ENCODE measurements around the gene PLEK. TPM values are rescaled to one million over a fixed set of nuclear protein-coding genes. Genes with fewer than 3 reads are reported as not detected.
"Not testable (repeated sequence)": the region's sequence is repeated elsewhere in the genome, so short reads cannot be mapped to it uniquely, and the experiment has no call there.

Gene PLEK
- total RNA-seq, 2 experiments from 2014 or later, result 31.8 to 42.5 TPM

DNA sequence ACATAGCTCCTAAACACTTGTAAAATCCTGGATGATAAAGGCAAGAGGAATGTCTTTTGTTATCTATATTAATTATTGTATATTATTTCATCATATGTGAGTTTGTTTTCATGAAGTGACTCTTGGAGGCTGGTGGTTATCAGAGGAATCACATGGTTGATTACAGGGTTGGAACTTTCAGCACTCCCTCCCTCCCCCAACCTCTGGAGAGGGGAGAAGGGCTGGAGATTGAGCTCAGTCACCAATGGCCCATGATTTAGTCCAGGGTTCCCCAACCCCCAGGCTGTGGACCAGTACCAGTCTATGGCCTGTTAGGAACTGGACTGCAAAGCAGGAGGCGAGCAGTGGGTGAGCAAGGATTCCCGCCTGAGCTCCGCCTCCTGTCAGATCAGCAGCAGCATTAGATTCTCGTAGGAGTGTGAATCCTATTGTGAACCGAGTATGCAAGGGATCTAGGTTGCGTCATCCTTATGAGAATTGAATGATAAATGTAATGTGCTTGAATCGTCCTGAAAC lies 64.3 kb downstream of the PLEK start:
- Mint-ChIP-seq H3K36me3 (peaks cover 2% of the 10 kb centered on the region), H3K27ac (no peak overlapping the region), H3K27me3 (no peaks in the 10 kb centered on the region), H3K4me1 (peaks cover 21% of the 10 kb centered on the region), H3K4me3 (no peak overlapping the region), H3K9me3 (ENCODE audit: low read depth) (no peaks in the 10 kb centered on the region)
- no peak for ATAC-seq
- CTCF ChIA-PET, result interaction anchor here (4.8 kb wide), 1 partner anchor 11 kb away, joined by 44 read pairs; no protein-coding TSS in a partner anchor
- DNase-seq, result no peak

DNA sequence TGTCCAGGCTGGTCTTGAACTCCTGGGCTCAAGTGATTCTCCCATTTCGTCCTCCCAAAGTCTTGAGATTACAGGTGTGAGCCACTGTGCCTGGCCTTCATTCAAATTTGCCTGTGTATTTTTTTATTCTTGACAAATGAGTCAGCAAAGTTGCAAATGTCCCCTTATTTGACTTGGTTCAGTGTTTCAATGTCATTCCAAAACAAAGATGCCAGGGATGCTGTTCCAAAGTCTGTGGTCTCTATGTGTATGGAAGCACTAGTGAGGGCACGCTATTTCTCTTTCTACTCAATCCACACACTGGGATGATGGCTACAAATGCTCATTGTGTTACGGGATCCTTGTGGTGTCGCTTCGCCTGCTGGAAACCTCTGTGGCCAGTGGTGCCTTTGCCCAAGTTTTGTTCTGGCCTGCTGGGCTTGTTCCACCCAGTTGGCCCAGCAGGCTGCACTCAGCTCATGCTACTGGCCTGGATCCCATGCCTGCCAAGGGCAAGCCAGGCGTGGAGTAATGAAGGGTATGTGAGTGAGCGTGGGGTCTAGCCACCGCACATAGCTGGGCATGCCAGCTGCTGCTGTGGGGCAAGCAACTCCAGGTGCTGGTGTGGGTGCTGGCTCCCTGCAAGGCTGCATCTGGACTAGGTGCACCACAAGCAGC lies 66.4 kb downstream of the PLEK start:
- H3K4me3 Mint-ChIP-seq, result no peak overlapping the region
- no peak for ATAC-seq
- CTCF ChIA-PET, result interaction anchor here (2.5 kb wide), 1 partner anchor 10 kb away, joined by 10 read pairs; no protein-coding TSS in a partner anchor
- no peak overlapping the region for H3K27ac Mint-ChIP-seq
- H3K36me3 Mint-ChIP-seq, result peaks cover 4% of the 10 kb centered on the region
- no peak for DNase-seq
- H3K9me3 Mint-ChIP-seq (ENCODE audit: low read depth), result no peaks in the 10 kb centered on the region
- no peaks in the 10 kb centered on the region for H3K27me3 Mint-ChIP-seq
- peaks cover 18% of the 10 kb centered on the region for H3K4me1 Mint-ChIP-seq

DNA sequence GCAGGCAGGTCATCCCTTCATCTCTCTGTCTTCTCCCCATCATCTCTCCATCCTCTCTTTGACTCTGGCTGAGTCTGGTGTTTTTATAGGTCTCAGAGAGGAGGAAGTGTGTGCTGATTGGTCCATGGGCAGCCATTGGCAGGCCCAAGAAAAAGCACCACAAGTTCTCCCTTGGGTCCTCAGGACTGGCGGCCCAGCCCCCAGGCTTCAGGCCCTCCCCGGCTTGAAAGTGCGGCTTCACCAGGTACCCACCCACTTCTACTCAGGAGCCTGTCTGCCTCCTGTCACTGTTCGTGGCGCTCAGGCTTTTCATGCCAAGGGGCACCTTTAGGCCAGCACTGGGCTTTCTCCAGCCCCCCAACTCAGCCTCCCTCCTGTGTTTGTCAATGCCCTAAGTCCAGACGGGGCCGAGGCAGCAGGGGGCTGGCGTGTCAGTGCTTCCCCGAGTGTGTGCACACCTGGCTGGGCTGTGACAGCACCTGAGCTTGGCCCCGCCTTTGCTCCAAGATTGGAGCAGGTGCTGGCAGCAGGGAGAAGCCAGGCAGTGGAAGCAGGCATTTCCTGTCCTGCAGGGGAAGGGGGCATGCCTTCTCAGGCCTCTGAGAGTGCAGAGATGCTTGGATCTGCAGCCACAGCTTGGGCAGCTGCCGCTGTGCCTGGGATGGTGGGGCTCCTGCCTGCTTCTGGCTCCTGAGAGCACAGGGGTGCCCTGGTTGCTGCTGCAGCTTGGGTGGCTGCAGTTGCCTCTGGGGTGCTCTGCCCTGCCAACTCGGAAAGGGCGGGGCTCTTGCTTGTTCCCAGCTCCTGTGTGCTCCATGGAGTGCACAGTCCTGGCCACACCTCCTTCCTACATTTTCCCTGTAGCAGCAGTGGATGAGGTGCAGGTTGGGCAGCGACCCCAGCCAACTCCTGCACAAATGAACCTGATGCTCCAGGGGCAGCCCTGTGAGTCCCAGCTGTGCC lies 67.9 kb downstream of the PLEK start:
- no peak overlapping the region for H3K4me3 Mint-ChIP-seq
- no peaks in the 10 kb centered on the region for H3K9me3 Mint-ChIP-seq (ENCODE audit: low read depth)
- no peaks in the 10 kb centered on the region for H3K27me3 Mint-ChIP-seq
- ATAC-seq (no peak), DNase-seq (no peak)
- H3K36me3 Mint-ChIP-seq, result peaks cover 4% of the 10 kb centered on the region
- CTCF ChIA-PET, result interaction anchor here (0.6 to 2.5 kb wide), 2 partner anchors 8 to 1372 kb away, joined by 3 to 10 read pairs; no protein-coding TSS in a partner anchor
- no peak overlapping the region for H3K27ac Mint-ChIP-seq
- H3K4me1 Mint-ChIP-seq, result peaks cover 6% of the 10 kb centered on the region

DNA sequence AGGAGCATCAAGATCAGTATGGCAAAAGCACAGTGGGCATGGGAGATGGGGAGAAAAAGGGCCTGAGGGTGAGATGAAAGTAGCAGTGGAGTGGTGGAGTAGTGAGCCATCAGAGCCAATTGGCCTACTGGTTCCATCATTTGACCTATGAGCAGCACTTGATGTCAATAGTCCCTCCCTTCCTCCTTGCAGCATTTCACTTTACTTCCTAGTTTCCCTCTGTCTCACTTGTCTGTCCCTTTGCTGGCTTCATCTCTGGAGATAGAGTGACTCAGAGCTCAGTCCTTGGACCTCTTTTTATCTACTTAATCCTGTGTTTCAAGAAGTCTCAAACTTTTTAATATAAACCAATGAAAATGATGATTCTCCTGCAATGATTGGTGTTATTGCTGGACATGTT lies 69.9 kb downstream of the PLEK start:
- no peak overlapping the region for H3K4me3 Mint-ChIP-seq
- ATAC-seq (no peak), DNase-seq (no peak)
- H3K36me3 Mint-ChIP-seq, result peaks cover 1% of the 10 kb centered on the region
- H3K27me3 Mint-ChIP-seq, result peaks cover 4% of the 10 kb centered on the region
- H3K4me1 Mint-ChIP-seq, result peaks cover 4% of the 10 kb centered on the region
- H3K9me3 Mint-ChIP-seq (ENCODE audit: low read depth), result no peaks in the 10 kb centered on the region
- H3K27ac Mint-ChIP-seq, result no peak overlapping the region
- CTCF ChIA-PET, result no interaction called here

DNA sequence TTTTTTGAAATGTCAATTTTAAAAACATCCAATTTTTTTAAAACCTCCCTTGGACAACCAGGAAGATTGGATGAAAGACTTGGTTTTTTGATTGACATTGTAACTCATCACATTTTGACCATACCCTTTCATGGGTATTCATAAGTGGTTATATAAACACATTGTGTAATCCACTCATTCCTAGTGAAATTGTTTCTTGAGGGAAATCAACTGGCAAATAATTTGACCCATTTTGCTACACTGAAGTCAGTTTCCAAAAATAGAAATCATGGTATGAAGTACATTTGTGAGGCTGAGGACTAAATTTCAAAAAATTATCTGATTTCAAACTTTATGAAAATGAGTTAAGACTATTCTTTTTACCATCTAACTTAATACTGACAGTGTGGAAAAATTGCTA lies 70.5 kb downstream of the PLEK start:
- H3K4me3 Mint-ChIP-seq, result no peak overlapping the region
- no peak overlapping the region for H3K27ac Mint-ChIP-seq
- no peaks in the 10 kb centered on the region for H3K9me3 Mint-ChIP-seq (ENCODE audit: low read depth)
- peaks cover 4% of the 10 kb centered on the region for H3K27me3 Mint-ChIP-seq
- DNase-seq (no peak), ATAC-seq (no peak)
- peaks cover 1% of the 10 kb centered on the region for H3K36me3 Mint-ChIP-seq
- CTCF ChIA-PET, result interaction anchor here (1.8 kb wide), 1 partner anchor 75 kb away, joined by 10 read pairs; no protein-coding TSS in a partner anchor
- peaks cover 10% of the 10 kb centered on the region for H3K4me1 Mint-ChIP-seq

DNA sequence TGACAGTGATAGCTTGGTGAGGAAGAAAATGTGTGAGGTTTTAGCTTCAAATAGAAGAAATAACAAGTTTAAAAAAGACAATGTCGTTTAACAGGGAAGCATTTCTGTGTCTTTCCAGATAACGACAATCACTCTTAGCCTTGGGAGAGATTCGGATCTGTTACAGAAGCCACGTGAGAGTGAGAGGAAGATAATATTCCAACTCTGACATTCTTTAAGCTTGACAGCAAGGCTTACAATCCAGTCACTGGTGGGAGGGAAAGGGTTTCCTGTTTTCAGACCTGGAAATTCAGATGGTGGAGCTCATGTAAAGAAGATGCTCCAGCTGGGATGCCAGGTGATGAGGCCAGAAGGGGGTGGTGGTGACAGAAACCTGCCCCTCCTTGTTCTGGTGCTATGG lies 71.2 kb downstream of the PLEK start:
- Mint-ChIP-seq H3K4me3 (no peak overlapping the region), H3K36me3 (peaks cover 1% of the 10 kb centered on the region), H3K27me3 (peaks cover 4% of the 10 kb centered on the region), H3K9me3 (ENCODE audit: low read depth) (no peaks in the 10 kb centered on the region), H3K27ac (no peak overlapping the region), H3K4me1 (peaks cover 16% of the 10 kb centered on the region)
- DNase-seq, result no peak
- no peak for ATAC-seq
- CTCF ChIA-PET, result interaction anchor here (1.8 kb wide), 1 partner anchor 76 kb away, joined by 10 read pairs; no protein-coding TSS in a partner anchor

DNA sequence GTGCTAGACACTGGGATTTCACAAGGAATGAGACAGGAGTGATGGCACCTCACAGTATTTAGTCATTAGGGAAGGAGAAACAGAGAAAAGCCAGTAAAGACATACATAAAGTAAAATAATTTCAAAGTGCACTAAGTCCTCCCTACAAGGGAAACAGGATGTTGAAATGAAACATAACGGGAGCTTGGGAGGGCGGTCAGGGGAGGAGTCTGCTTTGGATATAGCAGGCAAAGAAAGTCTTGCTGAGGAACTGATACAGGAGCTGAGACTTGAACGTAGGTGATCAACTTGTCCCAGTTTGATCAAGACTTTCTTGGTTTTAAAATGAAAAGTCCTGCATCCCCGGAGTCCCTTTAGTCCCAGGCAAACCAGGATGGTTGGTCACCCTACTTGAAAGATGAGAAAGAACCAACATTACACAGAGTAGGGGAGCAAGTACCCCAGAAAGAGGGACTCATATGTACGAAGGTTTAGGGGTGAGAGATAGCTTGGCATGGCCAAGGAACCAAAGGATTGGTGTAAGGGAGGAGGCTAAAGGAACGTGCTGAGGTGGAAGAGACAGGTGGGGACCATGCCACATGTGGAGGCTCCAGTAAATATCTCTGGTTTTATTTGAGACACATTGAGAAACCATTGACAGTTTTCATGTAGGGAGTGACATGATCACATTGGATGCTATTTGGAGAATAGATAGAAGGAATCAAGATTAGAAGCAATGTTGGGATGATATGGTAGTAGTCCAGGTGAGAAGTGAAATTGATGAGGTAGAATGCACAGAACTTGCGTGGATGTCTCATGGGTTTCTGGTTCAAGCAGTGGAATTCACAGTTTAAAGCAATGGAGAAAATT lies 73.6 kb downstream of the PLEK start:
- Mint-ChIP-seq H3K4me1 (peaks cover 23% of the 10 kb centered on the region), H3K27ac (no peak overlapping the region), H3K36me3 (peaks cover 1% of the 10 kb centered on the region), H3K4me3 (no peak overlapping the region), H3K27me3 (peaks cover 6% of the 10 kb centered on the region), H3K9me3 (ENCODE audit: low read depth) (no peaks in the 10 kb centered on the region)
- no peak for DNase-seq
- ATAC-seq, result no peak
- CTCF ChIA-PET, result interaction anchor here (1.2 to 5.8 kb wide), 6 partner anchors 10 to 147 kb away, joined by 3 to 77 read pairs (median 10); partner anchors contain the start of gene PLEK

DNA sequence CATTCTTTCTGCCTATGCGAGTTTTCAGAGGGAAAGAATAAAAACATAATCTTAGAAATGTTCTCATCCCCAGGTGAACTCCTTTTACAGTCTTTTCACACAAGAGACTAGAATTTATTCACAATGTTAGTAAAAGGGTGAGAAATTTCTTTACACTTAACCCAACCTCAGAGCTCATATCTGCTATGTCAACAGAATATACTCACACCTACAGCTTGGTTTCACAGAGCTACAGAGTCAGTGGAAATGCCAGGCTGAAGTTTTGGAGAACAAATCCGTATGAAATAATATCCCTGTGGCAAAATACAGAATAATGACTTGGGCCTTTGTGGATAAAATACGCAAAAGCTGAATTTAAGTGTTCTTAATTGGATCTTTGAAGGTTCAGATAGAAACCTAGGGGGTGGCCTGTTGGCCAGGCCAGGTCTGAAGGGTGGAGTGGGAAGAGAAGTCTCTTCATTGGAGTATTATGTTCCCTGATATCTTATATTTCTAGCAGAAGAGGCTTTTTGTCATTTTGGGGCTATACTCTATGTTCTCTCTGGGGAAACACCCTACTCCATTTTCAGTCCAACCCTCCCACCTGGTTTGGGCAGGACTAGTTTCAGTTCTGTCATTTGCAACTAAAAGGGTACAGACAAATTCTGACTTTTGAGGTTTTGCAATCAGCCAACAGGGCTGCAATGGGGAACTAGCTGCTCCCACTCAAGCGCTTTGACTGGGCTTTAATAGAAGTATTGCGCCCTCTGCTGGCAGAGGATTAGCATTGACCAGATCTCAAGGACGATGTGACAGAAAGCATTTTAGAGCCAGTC lies 76.3 kb downstream of the PLEK start:
- Mint-ChIP-seq H3K27me3 (peaks cover 6% of the 10 kb centered on the region), H3K4me1 (peaks cover 23% of the 10 kb centered on the region), H3K36me3 (no peaks in the 10 kb centered on the region), H3K27ac (peak overlapping the region; percentile 84), H3K4me3 (no peak overlapping the region), H3K9me3 (ENCODE audit: low read depth) (no peaks in the 10 kb centered on the region)
- peak; percentile 96 for ATAC-seq
- peak; percentile 94 for DNase-seq
- CTCF ChIA-PET, result interaction anchor here (0.6 to 5.8 kb wide), 45 partner anchors 9 to 310 kb away, joined by 3 to 77 read pairs (median 5); partner anchors contain the start of genes PLEK and PNO1

DNA sequence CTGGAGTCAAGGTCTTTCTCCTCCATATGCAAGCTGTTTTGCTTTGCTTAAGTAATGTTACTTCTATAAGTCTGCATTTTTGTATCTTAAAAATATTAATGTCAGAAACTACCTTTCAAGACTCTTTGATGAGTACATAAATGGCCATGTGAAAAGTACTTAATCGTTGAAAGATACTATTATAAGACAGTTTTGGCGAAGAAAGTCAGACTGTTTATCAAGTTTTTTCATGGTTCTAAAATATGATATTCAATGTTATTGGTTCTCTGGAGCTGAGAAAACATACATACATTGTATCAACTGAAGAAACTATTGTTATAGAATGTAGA lies 76.9 kb downstream of the PLEK start:
- H3K9me3 Mint-ChIP-seq (ENCODE audit: low read depth), result no peaks in the 10 kb centered on the region
- no peak for DNase-seq
- H3K4me1 Mint-ChIP-seq, result peaks cover 23% of the 10 kb centered on the region
- H3K27me3 Mint-ChIP-seq, result peaks cover 6% of the 10 kb centered on the region
- no peak overlapping the region for H3K4me3 Mint-ChIP-seq
- no peak overlapping the region for H3K27ac Mint-ChIP-seq
- CTCF ChIA-PET, result interaction anchor here (0.6 to 5.8 kb wide), 36 partner anchors 10 to 322 kb away, joined by 3 to 77 read pairs (median 5); partner anchors contain the start of genes PLEK and PNO1
- H3K36me3 Mint-ChIP-seq, result no peaks in the 10 kb centered on the region
- no peak for ATAC-seq

DNA sequence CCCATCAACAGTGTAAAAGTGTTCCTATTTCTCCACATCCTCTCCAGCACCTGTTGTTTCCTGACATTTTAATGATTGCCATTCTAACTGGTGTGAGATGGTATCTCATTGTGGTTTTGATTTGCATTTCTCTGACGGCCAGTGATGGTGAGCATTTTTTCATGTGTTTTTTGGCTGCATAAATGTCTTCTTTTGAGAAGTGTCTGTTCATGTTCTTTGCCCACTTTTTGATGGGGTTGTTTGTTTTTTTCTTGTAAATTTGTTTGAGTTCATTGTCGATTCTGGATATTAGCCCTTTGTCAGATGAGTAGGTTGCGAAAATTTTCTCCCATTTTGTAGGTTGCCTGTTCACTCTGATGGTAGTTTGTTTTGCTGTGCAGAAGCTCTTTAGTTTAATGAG lies 81.3 kb downstream of the PLEK start:
- H3K4me3 Mint-ChIP-seq; H3K27ac Mint-ChIP-seq; H3K27me3 Mint-ChIP-seq; ATAC-seq; H3K36me3 Mint-ChIP-seq; H3K9me3 Mint-ChIP-seq (ENCODE audit: low read depth); DNase-seq; H3K4me1 Mint-ChIP-seq: not testable (repeated sequence)
- CTCF ChIA-PET, result interaction anchor here (1.1 kb wide), 1 partner anchor 17 kb away, joined by 3 read pairs; no protein-coding TSS in a partner anchor

Data from activated CD8-positive, alpha-beta memory T cell treated with anti-CD3 and anti-CD28 coated beads, Interleukin-2, amount 10 ng/mL, durations not matched to agents 7 days and 5 days (primary cell).